GM04504 (cell line): ENCODE results near the gene HLX.

Experiments
- DNase-seq: peaks from one replicate; pipeline ENCODE4 v3.0.0-alpha.2; 2012; ENCODE audit warnings: low read depth

HLX gene

GRCh38 chr1:220925707-220926106 is 46.5 kb downstream of the HLX start:
- DNase-seq, result no peak

GRCh38 chr1:220926146-220926545 is 46.9 kb downstream of the HLX start:
- peak; percentile 59 for DNase-seq

DNA sequence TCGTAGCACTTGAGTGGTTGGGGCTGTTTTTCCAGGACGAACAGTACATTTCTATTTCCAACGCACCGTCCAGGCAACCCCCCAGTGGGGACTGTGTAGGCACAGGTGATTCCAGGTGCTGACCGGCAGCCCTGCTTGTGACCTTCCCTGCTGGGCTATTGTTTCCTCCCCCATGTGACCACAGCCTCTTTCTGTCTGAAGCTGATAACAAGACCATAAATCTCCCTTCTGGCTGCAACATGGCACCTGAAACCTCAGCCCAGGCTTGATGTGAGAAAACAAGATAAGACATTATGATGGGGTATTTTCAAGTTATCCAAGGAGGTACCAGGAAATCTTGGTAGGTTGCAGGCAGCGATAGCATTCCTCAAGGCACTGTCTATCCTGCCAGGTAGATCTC is 48.2 kb downstream of the HLX start:
- DNase-seq, result no peak

- no peak for DNase-seq
Observed at GRCh38 chr1:220928320-220928719, 49.1 kb downstream of the HLX start.

DNA sequence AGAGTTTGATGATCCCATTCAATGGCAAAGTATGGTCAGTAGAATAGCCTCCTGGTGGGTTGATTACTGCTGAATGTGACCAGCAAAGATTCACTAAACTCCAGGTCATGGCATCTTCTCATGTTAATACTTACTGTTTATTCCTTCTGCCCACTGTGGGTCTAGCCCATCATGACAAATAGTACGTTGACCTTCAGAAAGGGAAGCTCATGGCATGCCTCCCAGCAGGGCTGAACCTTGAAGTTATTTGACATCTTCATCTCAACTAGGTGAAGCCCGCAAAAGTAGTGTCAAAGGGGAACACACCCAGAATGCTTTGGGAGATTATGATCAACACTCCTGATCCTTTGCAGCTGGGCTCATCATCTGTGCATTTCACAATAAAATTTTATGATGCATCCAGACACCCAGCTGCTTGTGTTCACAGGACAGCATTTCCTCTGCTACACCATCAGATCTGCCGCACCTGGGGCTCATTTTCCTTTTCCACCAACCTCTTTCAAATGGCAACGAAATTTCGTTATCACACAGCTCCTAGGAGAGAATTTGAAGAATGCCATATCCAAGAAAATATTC is 49.6 kb downstream of the HLX start:
- DNase-seq, result no peak

- no peak for DNase-seq
Observed at GRCh38 chr1:220929304-220929703, 50.1 kb downstream of the HLX start.
